SHP77 (cell line): ENCODE data around the gene SMARCD1.
"Not testable (repeated sequence)": the region's sequence is repeated elsewhere in the genome, so short reads cannot be mapped to it uniquely, and the experiment has no call there.

ENCODE experiments used
- DNase-seq, 2 experiments: peaks; one replicate each; lab custom pipeline; 2025; lab: John Stamatoyannopoulos, UW

The SMARCD1 gene

GRCh38 chr12:50145439-50145838 is 60.3 kb downstream of the SMARCD1 start:
- no peak for DNase-seq

- DNase-seq = no peak
These were observed 62.1 kb downstream of the SMARCD1 start for GRCh38 chr12:50147281-50147680.

GRCh38 chr12:50148011-50148410 is 62.9 kb downstream of the SMARCD1 start:
- not testable (repeated sequence) for DNase-seq

- no peak for DNase-seq
These were observed 64.2 kb downstream of the SMARCD1 start for GRCh38 chr12:50149311-50149710.
